Measurements from ENCODE around the gene PMIS2.

The PMIS2 gene

GRCh38 chr19:35557539-35558399 lies 28.2 kb upstream of the PMIS2 start (continued):
- TF ChIP-seq, protein P1, sequence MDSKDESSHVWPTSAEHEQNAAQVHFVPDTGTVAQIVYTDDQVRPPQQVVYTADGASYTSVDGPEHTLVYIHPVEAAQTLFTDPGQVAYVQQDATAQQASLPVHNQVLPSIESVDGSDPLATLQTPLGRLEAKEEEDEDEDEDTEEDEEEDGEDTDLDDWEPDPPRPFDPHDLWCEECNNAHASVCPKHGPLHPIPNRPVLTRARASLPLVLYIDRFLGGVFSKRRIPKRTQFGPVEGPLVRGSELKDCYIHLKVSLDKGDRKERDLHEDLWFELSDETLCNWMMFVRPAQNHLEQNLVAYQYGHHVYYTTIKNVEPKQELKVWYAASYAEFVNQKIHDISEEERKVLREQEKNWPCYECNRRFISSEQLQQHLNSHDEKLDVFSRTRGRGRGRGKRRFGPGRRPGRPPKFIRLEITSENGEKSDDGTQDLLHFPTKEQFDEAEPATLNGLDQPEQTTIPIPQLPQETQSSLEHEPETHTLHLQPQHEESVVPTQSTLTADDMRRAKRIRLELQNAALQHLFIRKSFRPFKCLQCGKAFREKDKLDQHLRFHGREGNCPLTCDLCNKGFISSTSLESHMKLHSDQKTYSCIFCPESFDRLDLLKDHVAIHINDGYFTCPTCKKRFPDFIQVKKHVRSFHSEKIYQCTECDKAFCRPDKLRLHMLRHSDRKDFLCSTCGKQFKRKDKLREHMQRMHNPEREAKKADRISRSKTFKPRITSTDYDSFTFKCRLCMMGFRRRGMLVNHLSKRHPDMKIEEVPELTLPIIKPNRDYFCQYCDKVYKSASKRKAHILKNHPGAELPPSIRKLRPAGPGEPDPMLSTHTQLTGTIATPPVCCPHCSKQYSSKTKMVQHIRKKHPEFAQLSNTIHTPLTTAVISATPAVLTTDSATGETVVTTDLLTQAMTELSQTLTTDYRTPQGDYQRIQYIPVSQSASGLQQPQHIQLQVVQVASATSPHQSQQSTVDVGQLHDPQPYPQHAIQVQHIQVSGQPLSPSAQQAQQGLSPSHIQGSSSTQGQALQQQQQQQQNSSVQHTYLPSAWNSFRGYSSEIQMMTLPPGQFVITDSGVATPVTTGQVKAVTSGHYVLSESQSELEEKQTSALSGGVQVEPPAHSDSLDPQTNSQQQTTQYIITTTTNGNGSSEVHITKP (tag by site-specific recombination; IDR thresholded peaks at IDR 0.05) = peak; percentile 97
- TF ChIP-seq, protein P2, sequence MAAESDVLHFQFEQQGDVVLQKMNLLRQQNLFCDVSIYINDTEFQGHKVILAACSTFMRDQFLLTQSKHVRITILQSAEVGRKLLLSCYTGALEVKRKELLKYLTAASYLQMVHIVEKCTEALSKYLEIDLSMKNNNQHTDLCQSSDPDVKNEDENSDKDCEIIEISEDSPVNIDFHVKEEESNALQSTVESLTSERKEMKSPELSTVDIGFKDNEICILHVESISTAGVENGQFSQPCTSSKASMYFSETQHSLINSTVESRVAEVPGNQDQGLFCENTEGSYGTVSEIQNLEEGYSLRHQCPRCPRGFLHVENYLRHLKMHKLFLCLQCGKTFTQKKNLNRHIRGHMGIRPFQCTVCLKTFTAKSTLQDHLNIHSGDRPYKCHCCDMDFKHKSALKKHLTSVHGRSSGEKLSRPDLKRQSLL (tag by site-specific recombination; IDR thresholded peaks at IDR 0.05) = no peak
- no peak for TF ChIP-seq HOXA7 (CRISPR knock-in tag; IDR thresholded peaks at IDR 0.05; ENCODE audit: borderline replicate concordance)
- TF ChIP-seq ZBTB26 (tag by site-specific recombination; optimal IDR thresholded peaks at IDR 0.05) = peak; percentile 66
- no peak for TF ChIP-seq ZNF174 (tag by site-specific recombination; IDR thresholded peaks at IDR 0.05)
- no peak for TF ChIP-seq ZNF549 (tag by site-specific recombination; IDR thresholded peaks at IDR 0.05)
- TF ChIP-seq ZNF626 (tag by site-specific recombination; IDR thresholded peaks at IDR 0.05) = no peak
- peak; percentile 89 for TF ChIP-seq ZBTB7A (tag by site-specific recombination; IDR thresholded peaks at IDR 0.05; ENCODE audit: low read depth)
- TF ChIP-seq ZNF248 (tag by site-specific recombination; IDR thresholded peaks at IDR 0.05) = no peak
- no peak for TF ChIP-seq TRIM28 (IDR thresholded peaks at IDR 0.05; ENCODE audit: borderline replicate concordance, low read length)
- peak; percentile 97 for TF ChIP-seq KLF1 (tag by site-specific recombination; IDR thresholded peaks at IDR 0.05)
- TF ChIP-seq KLF9 (tag by site-specific recombination; IDR thresholded peaks at IDR 0.05; ENCODE audit: low read depth) = peak; percentile 100
- TF ChIP-seq ZNF585B (tag by site-specific recombination; IDR thresholded peaks at IDR 0.05) = no peak
- TF ChIP-seq ZNF214 (tag by site-specific recombination; IDR thresholded peaks at IDR 0.05; ENCODE audit: borderline replicate concordance) = no peak
- TF ChIP-seq ZNF521 (tag by site-specific recombination; IDR thresholded peaks at IDR 0.05) = no peak
- no peak for TF ChIP-seq ZNF701 (tag by site-specific recombination; IDR thresholded peaks at IDR 0.05)
- no peak for TF ChIP-seq ZNF37A (tag by site-specific recombination; IDR thresholded peaks at IDR 0.05)
- TF ChIP-seq ZFP69B (tag by site-specific recombination; IDR thresholded peaks at IDR 0.05) = 0 out of 2 replicates have a peak, but pooled peaks have one; percentile 70
- TF ChIP-seq SP2 (tag by site-specific recombination; IDR thresholded peaks at IDR 0.05) = peak; percentile 97
- TF ChIP-seq ZBTB17 (tag by site-specific recombination; IDR thresholded peaks at IDR 0.05) = peak; percentile 68
- no peak for TF ChIP-seq ZNF280C (tag by site-specific recombination; IDR thresholded peaks at IDR 0.05)
- no peak for TF ChIP-seq ZNF776 (tag by site-specific recombination; IDR thresholded peaks at IDR 0.05; ENCODE audit: borderline replicate concordance)
- TF ChIP-seq ZNF501 (tag by site-specific recombination; IDR thresholded peaks at IDR 0.05) = no peak; the same call in 1 of the 2 replicates
- TF ChIP-seq, protein P3, sequence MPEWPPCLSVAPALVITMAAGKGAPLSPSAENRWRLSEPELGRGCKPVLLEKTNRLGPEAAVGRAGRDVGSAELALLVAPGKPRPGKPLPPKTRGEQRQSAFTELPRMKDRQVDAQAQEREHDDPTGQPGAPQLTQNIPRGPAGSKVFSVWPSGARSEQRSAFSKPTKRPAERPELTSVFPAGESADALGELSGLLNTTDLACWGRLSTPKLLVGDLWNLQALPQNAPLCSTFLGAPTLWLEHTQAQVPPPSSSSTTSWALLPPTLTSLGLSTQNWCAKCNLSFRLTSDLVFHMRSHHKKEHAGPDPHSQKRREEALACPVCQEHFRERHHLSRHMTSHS (tag by site-specific recombination; IDR thresholded peaks at IDR 0.05) = no peak
- peak; percentile 67; the same call in 1 of the 2 replicates for TF ChIP-seq ZXDB (tag by site-specific recombination; IDR thresholded peaks at IDR 0.05)
- TF ChIP-seq GLIS1 (tag by site-specific recombination; IDR thresholded peaks at IDR 0.05) = peak; percentile 36; the same call in 1 of the 2 replicates
- TF ChIP-seq ZNF138 (tag by site-specific recombination; IDR thresholded peaks at IDR 0.05; ENCODE audit: borderline replicate concordance) = no peak
- TF ChIP-seq ZNF202 (tag by site-specific recombination; IDR thresholded peaks at IDR 0.05; ENCODE audit: borderline replicate concordance) = no peak
- peak; percentile 49 for TF ChIP-seq ZBTB21 (tag by site-specific recombination; IDR thresholded peaks at IDR 0.05)
- no peak for TF ChIP-seq ZNF423 (tag by site-specific recombination; IDR thresholded peaks at IDR 0.05)
- TF ChIP-seq ZNF529 (tag by site-specific recombination; IDR thresholded peaks at IDR 0.05; ENCODE audit: insufficient replicate concordance) = no peak
